Stimulated activated CD4-positive, alpha-beta T cell treated with anti-CD3 and anti-CD28 coated beads, Interleukin-12 subunit alpha, Interleukin-12 subunit beta, amount 100 ng/mL, for 24 hours (primary cell): ENCODE results near the gene TBCC.

Experiments
- DNase-seq, 2 experiments: peaks; one replicate each; pipeline ENCODE4 v3.0.0-alpha.2; 2020; ENCODE audit warnings: low read depth in 2 of 2

Gene TBCC

DNA sequence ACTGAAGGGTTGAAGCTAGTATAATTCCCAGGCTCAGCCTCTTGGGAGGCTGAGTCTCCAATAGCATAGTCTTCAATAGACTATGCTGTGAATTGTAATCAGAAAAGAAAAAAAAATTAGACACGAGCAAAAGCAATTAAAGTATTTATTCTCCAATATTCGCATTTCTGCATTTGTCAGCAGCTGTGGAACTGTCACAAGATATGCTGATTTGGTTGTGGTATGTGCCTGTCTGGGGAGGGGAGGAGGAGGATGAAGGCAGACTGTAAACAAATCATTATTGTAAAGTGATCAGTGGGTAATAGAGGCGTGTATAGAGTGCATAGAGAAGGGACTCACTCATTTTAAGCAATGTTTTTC lies 25.8 kb upstream of the TBCC start:
- DNase-seq, result no peak

DNA sequence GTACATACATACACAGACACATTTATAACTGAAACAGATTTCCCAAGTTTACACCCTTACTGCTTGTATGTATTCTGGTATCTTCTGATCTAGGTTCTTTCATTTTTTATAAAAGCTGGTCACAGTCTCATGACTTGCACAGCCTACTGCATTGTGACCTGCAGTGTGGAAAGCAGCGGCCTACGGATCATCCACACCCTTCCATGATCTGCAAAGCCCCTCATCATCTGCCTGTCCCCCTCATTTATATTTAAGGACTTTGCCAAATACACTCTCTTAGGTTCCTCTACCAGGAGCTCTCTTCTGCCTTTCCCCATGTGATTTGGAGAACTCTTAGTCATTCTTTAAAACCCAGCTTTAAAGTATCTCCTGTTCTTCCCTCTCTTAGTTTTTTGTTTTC lies 23.9 kb upstream of the TBCC start:
- no peak for DNase-seq

DNA sequence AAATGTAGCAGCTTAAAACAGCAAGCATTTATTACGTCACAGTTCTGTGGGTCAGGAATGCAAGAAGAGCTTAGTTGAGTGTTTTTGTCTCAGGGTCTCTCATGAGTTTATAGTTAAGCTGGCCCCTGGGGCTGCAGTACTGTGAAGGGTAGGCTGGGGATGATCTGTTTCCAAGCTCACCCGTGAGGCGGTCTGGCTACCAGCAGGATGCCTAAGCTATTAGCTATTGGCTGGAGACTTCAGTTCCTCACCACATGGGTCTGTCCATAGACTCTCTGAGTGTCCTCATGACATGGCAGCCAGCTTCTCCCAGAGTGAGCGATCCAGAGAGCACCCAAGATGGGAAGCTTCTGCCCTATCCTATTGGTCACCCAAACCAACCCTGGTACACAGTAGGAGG lies 23.1 kb upstream of the TBCC start:
- DNase-seq, result no peak

DNA sequence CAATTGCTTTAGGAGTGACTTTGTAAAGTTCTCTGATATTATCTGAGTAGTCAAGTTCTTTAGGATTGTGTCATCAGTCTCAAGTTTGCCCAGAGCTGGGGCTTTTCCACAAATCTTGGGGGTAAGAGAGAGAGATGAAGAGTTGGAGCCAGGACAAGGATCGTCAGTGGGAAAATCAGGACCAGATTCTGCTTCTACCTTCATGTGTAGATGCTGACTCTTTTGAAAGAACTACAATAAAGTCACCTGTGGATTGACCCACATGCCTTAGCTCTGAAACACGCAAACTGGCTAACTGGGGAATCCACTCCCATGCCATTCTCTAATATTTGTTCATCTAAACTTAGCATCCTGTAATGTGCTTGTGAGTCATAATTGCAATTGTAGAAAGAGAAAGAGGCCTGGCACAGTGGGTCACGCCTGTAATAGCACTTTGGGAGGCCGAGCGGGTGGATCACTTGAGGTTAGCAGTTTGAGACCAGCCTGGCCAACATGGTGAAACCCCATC lies 20.3 kb upstream of the TBCC start:
- DNase-seq, result no peak

DNA sequence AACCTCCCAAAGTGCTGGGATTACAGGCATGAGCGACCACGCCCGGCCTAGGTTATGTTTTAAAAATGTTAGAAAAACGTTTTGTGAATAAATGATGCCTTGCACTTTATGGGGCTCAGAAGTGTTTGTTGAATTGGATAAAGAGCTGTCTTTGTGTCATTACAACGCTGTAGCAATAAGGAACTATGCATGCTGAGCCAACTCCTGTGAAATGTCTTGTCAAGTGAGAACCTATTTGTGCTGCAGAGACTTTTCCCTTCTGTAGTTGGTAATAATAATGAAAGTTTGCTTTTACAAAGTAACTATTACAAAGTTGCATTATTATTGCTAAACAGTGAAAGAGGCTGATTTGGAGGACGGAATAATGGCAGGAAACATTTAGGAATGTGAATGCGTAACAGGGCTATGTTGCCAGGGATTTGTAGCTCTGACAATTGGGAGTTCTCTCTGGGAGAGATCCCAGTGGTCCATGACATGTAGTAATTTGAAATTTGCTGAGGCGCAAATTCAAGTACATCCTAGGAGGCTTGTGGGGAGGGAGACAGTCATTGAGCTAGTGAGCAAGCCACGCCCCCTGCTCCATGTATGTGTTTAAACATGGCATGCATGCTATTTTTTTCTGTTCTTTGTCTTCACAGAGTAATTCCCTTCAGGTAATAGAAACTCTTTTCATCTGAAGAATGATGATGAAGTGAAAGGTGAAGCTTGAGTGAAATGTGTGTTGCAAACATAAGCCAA lies 19.2 kb upstream of the TBCC start:
- DNase-seq, result no peak

DNA sequence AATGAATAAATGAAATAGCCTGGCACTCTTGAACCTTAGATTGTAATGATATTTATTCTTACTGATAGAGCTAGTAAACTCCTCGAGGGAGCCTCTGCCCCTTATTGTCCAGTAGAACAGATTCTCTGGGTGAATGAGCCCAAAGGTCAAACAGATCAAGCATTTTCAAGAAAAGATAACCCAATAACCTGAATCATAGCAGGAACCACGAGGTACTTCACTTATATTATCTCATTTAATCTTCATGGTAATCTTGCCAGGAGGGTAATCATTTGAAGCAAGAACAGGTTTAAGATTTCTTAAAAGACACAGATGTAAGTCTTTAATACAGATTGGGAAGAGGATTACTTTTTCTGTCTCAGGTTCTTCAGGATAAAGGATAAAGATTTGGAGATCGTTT lies 17.0 kb upstream of the TBCC start:
- DNase-seq, result no peak

DNA sequence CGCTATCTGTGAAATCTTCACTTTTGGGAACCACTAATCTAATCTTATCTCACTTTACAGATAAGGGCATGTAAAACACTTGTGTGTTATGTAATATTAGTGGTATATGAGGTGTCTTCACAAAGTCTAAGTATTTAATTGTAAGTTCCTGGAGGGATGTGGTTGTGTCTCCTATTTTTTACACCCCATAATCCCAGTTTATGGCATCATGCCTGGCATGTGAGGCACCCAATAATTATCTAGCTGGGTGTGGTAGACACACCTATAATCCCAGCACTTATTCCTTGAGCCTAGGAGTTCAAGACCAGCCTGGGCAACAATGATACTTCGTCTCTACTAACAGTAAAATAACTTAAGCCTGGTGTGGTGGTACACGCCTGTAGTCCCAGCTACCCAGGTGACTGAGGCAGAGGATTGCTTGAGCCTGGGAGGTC lies 16.5 kb upstream of the TBCC start:
- DNase-seq, result no peak

DNA sequence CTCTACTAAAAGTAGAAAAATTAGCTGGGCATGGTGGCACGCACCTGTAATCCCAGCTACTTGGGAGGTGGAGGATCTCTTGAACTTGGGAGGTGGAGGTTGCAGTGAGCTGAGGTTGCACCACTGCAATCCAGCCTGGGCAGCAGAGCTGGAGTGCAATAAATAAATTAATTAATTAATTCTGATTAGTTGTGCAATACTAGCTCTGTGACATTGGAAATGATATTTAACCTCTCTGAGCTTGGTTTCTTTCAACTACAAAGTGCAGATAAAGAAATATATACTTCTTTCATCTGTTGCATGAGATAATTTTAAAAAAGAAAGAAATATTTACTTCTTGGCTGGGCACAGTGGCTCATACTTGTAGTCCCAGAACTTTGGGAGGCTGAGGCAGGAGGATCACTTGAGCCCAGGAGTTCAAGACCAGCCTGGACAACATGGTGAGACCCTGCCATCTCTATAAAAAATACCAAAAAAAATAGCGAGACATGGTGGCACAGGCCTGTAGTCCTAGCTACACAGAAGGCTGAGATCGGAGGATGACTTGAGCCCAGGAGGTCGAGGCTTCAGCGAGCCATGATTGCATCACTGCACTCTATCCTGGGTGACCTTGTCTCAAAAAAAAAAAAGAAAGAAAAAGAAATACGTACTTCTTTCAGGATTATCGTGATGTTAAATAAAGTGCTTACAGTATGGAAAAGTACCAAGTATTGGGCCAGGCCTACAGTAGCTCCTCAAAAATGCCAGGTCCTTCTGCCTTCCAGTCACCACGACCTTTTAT lies 15.6 kb upstream of the TBCC start:
- DNase-seq, result no peak

DNA sequence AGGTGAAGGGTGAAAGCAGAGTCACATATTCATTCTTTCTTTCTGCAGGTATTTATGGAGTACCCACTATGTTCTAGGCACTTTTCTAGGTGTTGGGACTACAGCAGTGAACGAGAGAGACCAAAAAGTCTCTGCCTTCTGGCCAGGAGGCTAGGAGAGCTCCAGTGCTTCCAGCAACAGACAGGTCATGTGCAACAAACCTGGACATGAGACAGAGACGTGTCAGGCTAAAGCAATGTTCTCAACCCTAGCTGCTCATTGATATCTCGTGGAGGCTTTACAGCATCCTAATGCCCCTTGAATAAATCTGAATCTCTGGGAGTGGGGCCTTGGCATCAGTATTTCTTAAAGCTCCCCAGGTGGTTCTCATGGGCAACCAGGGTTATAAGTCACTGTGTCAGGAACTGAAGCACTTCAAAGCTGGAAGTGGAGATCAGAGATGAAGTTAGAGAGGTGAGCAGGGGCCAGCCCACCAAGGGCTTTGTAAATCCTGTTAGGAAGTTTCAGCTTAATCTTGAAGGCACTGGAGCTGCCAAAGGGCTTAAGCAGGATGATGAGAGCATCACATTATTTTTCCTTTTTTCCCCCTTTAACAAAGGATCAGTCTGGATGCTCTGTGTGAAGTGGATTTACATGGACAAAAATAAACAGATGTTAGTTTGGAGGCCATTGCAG lies 13.0 kb upstream of the TBCC start:
- no peak for DNase-seq

DNA sequence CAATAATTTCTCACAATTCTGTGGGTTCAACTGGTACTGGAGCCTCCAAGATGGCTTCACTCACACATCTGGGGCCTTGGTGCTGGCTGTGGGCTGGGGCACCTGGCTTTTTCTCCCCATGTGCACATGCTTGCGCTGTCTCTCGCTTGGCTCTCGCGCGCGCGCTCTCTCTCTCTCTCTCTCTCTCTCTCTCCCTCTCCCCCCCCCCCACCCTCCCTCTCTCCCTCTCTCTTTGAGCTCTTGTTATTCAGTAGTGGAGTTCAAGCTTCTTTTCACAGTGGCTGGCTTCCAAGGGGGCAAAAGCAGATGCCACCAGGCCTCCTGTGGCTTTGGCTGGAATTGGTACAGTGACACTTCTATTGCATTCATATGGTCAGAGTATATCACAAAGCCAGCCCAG lies 10.8 kb upstream of the TBCC start:
- no peak for DNase-seq

DNA sequence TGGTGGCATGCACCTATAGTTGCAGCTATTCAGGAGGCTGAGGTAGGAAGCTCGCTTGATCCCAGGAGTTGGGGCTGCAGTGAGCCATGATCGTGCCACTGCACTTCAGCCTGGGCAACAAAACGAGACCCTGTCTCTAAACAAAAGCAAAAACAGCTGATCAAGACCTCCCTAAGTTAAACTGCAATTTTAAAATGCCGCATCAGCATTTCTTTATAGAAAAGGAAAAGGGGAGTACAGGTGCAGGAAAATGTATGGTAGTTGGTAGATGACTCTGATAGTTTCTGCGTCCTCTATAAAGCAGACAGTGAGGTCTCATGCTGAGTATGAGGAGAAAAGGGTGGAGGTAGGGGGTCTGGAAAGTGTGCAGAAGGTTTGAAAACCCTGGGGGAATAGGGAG lies 8.9 kb upstream of the TBCC start:
- DNase-seq, result no peak

DNA sequence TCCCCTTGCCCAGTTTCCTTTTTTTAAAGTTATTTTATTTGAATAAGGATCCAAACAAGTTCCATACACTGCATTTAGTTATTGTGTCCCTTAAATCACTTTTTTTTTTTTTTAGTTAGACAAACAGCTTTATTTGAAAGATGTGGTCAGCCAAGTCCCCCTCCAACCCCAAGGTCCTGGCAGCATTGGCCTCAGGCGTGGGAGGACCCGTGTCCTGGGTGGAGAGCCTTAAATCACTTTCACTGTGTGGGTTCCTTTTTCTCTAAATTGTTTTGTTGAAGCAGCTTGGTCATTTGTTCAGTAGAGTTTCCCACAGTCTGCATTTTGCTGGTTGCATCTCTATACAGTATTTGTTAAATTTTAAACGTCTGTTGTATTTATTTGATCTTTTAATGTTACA lies 5.2 kb upstream of the TBCC start:
- no peak for DNase-seq

DNA sequence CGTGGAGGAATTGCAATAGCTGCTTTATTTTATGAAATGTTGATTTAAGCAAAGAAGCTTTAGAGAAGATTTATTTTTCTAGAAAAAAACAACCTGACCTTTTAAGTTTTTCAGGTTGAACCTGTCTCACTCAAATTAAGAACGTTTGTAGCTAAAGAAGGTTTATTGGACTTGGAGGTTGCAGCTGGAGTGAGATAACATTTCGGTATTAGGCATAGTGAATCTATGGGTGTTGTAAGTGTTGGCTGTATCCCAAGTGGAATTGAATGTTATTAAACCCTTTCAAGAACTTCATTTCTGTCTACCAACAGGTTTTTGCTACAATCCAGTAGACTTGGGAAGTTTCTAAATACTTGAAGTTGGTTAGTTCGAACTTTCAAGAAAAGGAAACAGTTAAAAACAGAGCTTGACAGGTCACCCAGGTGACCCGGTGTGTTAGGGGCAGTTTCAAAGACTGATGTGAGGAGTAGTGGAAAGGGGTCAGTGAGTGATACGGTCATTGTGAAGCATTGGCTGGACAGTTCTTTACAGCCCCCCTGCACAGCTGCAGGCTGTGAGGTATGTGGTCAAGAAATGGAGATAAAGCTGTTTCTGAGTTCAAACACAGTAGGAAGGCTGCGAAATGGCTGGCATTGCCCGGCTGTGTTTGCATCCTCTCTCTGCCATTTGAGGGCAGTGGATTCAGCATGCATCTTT lies 2.4 kb upstream of the TBCC start:
- no peak for DNase-seq

DNA sequence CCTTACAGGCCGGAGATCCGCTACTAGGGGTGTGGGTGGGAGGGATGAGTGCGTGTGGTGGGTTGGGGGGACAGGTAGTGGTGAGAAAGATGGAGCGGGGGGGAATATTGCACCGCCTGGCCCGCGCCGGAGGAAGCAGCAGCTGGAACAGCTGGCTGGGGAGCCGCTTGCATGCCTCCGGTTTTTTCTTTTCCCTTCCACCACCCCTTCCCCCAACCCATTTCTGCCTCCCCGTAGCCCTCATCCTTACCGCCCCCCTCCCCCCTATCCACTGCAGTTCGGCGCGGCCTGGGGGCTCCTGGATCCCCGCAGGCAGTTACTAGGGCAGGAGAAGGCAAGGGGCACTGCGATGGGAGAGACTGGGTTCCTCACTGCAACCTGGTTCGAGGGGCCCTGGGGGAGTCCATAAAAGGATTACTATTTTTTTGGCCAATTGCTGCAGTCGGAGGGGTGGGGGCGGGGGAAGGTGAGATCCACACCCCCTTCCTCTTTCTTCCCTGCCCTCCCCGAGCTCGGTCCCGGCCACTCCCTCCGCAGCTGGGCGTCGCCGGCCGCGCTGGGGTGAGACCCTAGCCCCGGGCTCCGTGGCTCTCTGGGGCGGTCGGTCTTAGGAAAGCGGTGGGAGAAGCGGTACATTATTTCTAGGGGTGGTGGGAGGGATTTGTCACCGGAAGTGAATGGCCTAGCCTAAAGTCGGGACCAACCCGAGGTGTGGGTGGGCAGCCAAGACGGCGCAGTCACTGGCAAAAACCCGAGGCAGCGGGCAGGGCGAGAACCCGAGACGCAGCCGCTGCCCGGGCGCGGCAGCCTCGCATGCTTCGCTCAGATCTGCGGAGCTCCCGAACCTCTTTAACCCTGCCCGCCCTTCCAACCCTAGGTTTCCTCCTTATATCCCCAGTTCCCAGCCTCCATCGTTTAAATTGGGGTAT lies 824 bp upstream of the TBCC start:
- peak; percentile 62 to 72 for DNase-seq

DNA sequence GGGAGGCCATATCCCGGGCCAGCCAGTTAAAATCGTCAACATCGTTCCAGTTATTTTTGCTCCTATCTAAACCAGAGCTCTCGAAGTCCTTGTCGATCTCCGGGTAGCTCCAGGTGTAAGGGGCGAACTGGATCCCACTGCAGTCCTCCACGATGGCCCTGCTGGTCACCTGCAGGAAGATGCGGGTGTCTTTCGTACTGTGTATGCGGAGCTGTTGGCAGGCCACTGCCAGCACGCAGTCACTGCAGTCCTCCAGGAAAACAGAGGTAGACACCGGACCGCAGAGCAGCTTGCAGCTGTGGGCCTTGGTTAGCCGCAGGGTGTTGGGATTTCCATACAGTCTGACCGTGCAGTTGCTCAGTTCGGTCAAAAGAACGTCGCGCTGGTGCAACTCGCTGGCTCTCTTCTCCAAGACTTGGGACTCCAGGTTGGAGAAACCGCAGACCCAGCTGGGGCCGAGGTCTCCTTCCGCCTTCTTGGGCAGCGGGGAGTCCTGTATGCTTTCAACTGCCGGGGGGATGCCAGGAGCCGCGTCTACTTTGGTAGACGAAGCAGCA lies 742 bp downstream of the TBCC start:
- no peak for DNase-seq

DNA sequence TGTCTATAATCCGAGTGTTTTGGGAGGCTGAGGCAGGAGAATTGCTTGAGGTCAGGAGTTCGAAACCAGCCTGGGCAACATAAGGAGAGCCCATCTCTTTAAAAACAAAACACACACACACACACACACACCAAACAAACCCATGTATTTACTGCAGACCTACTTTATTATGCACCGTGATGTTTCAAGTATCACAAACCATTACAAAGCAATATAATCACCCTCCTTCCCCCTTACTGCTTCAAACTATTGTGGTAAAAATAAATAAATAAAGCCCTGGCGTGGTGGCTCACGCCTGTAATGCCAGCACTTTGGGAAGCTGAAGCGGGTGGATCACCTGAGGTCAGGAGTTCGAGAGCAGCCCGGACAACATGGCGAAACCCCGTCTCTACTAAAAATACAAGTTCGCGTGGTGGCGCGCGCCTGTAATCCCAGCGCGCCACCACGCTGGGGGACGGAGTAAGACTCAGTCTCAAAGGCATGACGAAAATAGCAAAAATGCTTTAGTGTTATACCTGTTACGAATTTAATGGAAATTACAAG lies 1.5 kb downstream of the TBCC start:
- DNase-seq, result no peak

DNA sequence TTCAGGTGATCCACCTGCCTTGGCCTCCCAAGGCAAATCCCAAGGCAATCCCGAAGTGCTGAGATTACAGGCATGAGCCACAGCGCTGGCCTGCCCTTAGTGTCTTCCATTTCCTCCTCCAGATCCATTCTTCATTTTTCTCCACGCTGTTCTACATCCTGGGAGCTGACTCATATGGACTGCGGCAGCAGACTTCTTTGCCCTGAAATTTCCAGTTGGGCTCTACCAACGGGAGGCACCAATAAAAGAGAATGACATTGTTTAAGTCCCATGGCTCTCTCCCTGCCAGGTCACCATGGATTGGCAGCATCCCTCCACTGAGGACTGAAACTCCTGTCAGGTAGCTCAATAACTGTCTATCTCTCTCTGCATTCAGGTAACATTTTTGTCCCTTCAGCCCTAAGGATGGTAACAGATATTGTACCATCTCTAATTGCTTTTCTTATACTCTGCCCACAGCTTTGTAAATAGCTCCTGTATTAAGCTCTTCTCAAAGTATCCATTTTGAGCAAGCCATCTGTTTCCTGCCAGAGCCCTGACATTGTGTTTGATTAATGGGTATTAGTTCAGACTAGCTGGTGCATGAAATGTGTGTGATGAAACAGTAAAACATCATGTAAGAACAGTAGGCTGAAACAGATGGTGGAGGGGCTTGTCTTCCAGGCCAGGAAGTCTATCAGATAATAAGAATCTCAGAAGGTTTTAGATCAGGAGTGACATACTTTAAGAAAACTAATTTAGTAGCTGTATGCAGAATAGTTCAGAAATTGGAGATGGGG lies 3.6 kb downstream of the TBCC start:
- DNase-seq, result no peak

DNA sequence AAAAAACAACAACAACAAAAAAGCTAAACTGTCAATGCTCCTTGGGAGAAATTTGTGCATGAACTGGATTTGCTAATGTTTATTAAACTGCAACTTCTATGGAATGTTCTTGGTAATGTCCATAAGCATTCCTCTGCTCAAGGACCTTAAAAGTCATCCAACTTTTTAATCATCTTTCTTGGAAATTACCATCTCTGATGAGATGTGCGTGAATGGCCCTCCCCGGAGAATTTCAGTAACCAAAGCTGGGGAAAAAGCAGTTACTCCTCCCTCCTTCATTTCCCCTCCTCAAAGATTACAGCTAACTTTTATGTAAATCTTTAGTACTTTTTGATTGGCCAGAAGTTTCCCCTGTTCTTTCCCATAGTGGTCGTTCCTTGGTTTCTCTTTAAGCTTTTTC lies 5.2 kb downstream of the TBCC start:
- DNase-seq, result no peak

DNA sequence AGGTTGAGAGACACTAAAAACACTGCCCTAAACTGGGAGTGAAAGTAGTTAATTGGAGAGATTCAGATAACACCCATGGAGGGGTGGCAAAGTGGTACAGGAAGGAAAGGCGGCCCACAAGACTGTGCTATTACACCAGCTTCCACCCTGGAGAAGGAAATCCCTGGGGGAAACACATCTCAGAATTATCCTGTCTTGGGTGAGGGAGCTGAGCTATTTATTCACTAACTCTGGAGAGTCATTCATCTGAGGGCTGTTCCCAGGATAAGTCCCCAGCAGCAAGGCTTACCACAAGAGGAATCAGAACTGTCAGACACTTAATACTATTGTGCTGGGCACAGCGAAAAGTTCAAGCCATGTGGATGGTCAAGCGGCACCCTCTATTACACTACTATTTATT lies 9.9 kb downstream of the TBCC start:
- no peak for DNase-seq
